ENCODE results near the gene SIX2. TPM values are rescaled to one million over a fixed set of nuclear protein-coding genes. Genes with fewer than 3 reads are reported as not detected.

The SIX2 gene
- total RNA-seq, 2 experiments from 2014 or later, result not detected

- DNase-seq (no peak), ATAC-seq (no peak)
- POLR2A ChIA-PET, result no interaction called here
- intact Hi-C loops (cut with micrococcal nuclease), result no loop called here
- H3K36me3 Mint-ChIP-seq (ENCODE audit: low read depth), result no peaks in the 10 kb centered on the region
- H3K27ac Mint-ChIP-seq, result no peak overlapping the region
- H3K4me1 Mint-ChIP-seq (ENCODE audit: low read depth), result peaks cover 23% of the 10 kb centered on the region
- no peak for TF ChIP-seq CTCF (IDR thresholded peaks at IDR 0.05)
- H3K9me3 Mint-ChIP-seq, result no peaks in the 10 kb centered on the region
- peaks cover 83% of the 10 kb centered on the region for H3K27me3 Mint-ChIP-seq
- no peak overlapping the region for H3K4me3 Mint-ChIP-seq
- CTCF ChIA-PET, result interaction anchor here (0.6 kb wide), 1 partner anchor 433 kb away, joined by 3 read pairs; no protein-coding TSS in a partner anchor
Measured at GRCh38 chr2:45006041-45006941, 3.0 kb downstream of the SIX2 start.

DNA sequence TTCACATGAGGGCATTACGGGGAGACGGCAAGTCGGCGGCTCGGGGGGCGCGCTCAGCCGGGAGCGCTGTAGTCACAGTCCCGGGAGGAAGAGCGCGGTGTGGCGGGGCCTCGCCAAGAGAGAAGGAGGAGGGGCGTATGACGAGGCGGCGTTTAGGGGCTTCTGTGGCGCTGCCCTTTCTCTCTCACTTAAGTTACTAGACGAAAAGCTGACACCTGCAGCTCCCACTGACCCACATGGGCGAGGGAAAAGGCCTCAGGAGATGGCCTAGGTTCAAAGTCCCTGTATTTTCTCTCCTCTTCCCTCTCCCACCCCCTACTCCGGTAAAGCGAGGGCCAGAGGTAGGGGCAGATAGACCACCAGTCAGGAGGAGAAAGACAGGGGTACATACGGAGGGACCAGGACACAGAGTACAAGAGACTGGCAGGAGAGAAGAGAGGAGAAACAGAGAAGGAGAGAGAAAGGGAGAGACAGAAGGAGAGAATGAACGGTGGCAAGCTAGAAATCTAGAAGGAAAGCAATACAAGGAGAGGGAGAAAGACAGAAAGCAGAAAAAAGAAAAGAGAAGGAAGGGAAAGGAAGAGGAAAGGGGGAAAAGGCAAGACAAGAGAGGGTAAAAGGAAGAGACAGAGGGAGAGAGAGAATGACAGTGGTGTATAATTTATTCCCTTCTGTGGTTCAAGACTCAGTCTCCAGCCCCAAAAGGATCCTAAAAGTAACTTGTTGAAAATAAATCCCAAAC lies 3.8 kb downstream of the SIX2 start:
- ChIA-PET CTCF (interaction anchor here (1.8 kb wide), 1 partner anchor 24 kb away, joined by 6 read pairs; no protein-coding TSS in a partner anchor), POLR2A (no interaction called here)
- H3K4me3 Mint-ChIP-seq, result no peak overlapping the region
- intact Hi-C loops (cut with micrococcal nuclease), result no loop called here
- peaks cover 81% of the 10 kb centered on the region for H3K27me3 Mint-ChIP-seq
- no peaks in the 10 kb centered on the region for H3K9me3 Mint-ChIP-seq
- no peak for TF ChIP-seq CTCF (IDR thresholded peaks at IDR 0.05)
- DNase-seq, result no peak
- ATAC-seq, result no peak
- H3K4me1 Mint-ChIP-seq (ENCODE audit: low read depth), result peaks cover 23% of the 10 kb centered on the region
- no peak overlapping the region for H3K27ac Mint-ChIP-seq
- no peaks in the 10 kb centered on the region for H3K36me3 Mint-ChIP-seq (ENCODE audit: low read depth)

DNA sequence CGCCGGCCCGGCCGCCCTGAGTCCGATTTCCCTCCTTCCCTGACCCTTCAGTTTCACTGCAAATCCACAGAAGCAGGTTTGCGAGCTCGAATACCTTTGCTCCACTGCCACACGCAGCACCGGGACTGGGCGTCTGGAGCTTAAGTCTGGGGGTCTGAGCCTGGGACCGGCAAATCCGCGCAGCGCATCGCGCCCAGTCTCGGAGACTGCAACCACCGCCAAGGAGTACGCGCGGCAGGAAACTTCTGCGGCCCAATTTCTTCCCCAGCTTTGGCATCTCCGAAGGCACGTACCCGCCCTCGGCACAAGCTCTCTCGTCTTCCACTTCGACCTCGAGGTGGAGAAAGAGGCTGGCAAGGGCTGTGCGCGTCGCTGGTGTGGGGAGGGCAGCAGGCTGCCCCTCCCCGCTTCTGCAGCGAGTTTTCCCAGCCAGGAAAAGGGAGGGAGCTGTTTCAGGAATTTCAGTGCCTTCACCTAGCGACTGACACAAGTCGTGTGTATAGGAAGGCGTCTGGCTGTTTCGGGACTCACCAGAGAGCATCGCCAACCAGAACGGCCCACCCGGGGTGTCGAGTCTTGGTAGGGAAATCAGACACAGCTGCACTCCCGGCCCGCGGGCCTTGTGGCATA lies 4.6 kb downstream of the SIX2 start:
- TF ChIP-seq CTCF (IDR thresholded peaks at IDR 0.05), result no peak
- H3K9me3 Mint-ChIP-seq, result no peaks in the 10 kb centered on the region
- ATAC-seq, result no peak
- H3K36me3 Mint-ChIP-seq (ENCODE audit: low read depth), result no peaks in the 10 kb centered on the region
- H3K27ac Mint-ChIP-seq, result no peak overlapping the region
- H3K27me3 Mint-ChIP-seq, result peaks cover 77% of the 10 kb centered on the region
- intact Hi-C loops (cut with micrococcal nuclease), result loop anchor here (5.0 kb wide), 1 partner anchor 72 kb away; no protein-coding TSS in a partner anchor
- ChIA-PET POLR2A (no interaction called here), CTCF (interaction anchor here (0.8 to 1.8 kb wide), 2 partner anchors 23 to 50 kb away, joined by 4 to 6 read pairs; no protein-coding TSS in a partner anchor)
- no peak overlapping the region for H3K4me3 Mint-ChIP-seq
- peaks cover 20% of the 10 kb centered on the region for H3K4me1 Mint-ChIP-seq (ENCODE audit: low read depth)
- no peak for DNase-seq

DNA sequence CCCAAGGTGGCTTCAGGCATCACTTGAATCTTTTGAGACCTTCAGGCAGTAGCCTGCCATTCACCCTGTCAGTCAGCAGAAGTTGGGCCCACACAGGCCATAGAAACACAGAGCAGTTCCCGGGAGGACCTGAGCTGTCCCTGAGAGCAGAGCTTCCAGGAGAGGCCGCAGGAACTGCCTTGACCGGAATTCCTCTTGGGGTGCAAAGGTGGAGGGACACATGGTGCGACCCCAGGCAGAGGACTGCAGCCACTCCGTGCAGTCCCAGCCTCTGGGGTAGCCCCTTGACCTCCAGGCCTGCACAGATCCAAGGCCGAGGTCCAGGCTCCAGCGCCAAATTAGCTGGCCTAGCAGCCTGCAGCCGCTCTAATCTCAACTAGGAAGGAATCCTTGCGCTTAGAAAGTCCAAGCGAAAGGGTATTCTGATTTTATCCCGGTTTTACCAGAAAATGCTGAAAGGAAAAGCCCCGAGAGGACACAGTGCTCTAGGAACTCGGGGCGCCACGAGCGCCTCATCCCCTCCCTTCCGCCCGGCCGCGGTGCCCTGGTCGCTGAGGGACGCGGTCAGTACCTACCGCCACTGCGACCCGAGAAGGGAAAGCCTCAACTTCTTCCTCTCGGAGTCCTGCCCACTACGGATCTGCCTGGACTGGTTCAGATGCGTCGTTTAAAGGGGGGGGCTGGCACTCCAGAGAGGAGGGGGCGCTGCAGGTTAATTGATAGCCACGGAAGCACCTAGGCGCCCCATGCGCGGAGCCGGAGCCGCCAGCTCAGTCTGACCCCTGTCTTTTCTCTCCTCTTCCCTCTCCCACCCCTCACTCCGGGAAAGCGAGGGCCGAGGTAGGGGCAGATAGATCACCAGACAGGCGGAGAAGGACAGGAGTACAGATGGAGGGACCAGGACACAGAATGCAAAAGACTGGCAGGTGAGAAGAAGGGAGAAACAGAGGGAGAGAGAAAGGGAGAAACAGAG lies 5.4 kb downstream of the SIX2 start:
- peaks cover 80% of the 10 kb centered on the region for H3K27me3 Mint-ChIP-seq
- DNase-seq, result no peak
- CTCF ChIA-PET, result interaction anchor here (0.8 to 1.8 kb wide), 2 partner anchors 22 to 49 kb away, joined by 4 to 6 read pairs; no protein-coding TSS in a partner anchor
- TF ChIP-seq CTCF (IDR thresholded peaks at IDR 0.05), result no peak
- H3K4me1 Mint-ChIP-seq (ENCODE audit: low read depth), result peaks cover 18% of the 10 kb centered on the region
- no peak overlapping the region for H3K27ac Mint-ChIP-seq
- ATAC-seq, result no peak
- H3K4me3 Mint-ChIP-seq, result no peak overlapping the region
- POLR2A ChIA-PET, result no interaction called here
- no peaks in the 10 kb centered on the region for H3K36me3 Mint-ChIP-seq (ENCODE audit: low read depth)
- no peaks in the 10 kb centered on the region for H3K9me3 Mint-ChIP-seq
- intact Hi-C loops (cut with micrococcal nuclease), result loop anchor here (5.0 kb wide), 1 partner anchor 72 kb away; no protein-coding TSS in a partner anchor

Measured in activated CD8-positive, alpha-beta T cell treated with anti-CD3 and anti-CD28 coated beads for 36 hours (primary cell).